CD14-positive monocyte (primary cell): ENCODE measurements around the gene TSC22D3. TPM values are rescaled to one million over a fixed set of nuclear protein-coding genes. Genes with fewer than 3 reads are reported as not detected.

Source experiments
- DNase-seq, 3 donors: peaks; one replicate each; pipeline ENCODE4 v3.0.0-alpha.2; 2011 to 2022
- H2AFZ ChIP-seq: 2 replicates; pipeline ENCODE4 v1.6.0; 2012; ENCODE audit warnings: mild to moderate bottlenecking, low read depth, low read length, inconsistent platforms; ENCODE audit not compliant: insufficient read depth, poor library complexity, severe bottlenecking
- H3K27ac ChIP-seq, 2 donors: 1 replicate in 1 of 2; 2 replicates in 1 of 2; pipeline ENCODE4 v1.5.1; 2012 to 2013; ENCODE audit warnings: low read length in 2 of 2, control low read depth in 1 of 2, inconsistent platforms in 1 of 2, low read depth in 1 of 2, mild to moderate bottlenecking in 1 of 2
- H3K27me3 ChIP-seq, 2 donors: one replicate each; pipeline versions ENCODE4 v1.6.0 to v1.6.1; 2011 to 2013; ENCODE audit warnings: low read length in 2 of 2; ENCODE audit not compliant: control insufficient read depth in 2 of 2, insufficient read depth in 2 of 2
- H3K36me3 ChIP-seq, 2 donors: replicated peaks in 1 of 2; 1 replicate in 1 of 2; 2 replicates in 1 of 2; pipeline versions ENCODE4 v1.5.1 to v1.6.1; 2012 to 2013; ENCODE audit warnings: low read length in 2 of 2, control low read depth in 1 of 2, inconsistent platforms in 1 of 2, mild to moderate bottlenecking in 1 of 2; ENCODE audit not compliant: insufficient read depth in 2 of 2, control insufficient read depth in 1 of 2
- H3K4me1 ChIP-seq, 2 donors: 1 replicate in 1 of 2; 2 replicates in 1 of 2; pipeline versions ENCODE4 v1.5.1 to v1.6.1; 2012 to 2013; ENCODE audit warnings: low read length in 2 of 2, control low read depth in 1 of 2, inconsistent platforms in 1 of 2, mild to moderate bottlenecking in 1 of 2, moderate library complexity in 1 of 2; ENCODE audit not compliant: insufficient read depth in 2 of 2, control insufficient read depth in 1 of 2
- H3K4me2 ChIP-seq: replicated peaks from 2 replicates; pipeline ENCODE3; 2012; ENCODE audit warnings: low read length, moderate library complexity, mild to moderate bottlenecking; ENCODE audit not compliant: poor library complexity, severe bottlenecking; ENCODE audit errors: extremely low read depth
- H3K4me3 ChIP-seq, 3 experiments: fragments of 200-600 bp in 1 of 3; sonication (generic) in 1 of 3; replicated peaks in 1 of 3; 1 replicate in 2 of 3; 2 replicates in 1 of 3; pipeline ENCODE4 v1.5.1; 2011 to 2013; ENCODE audit warnings: low read length in 3 of 3, mild to moderate bottlenecking in 3 of 3, control low read depth in 2 of 3, low read depth in 2 of 3, inconsistent platforms in 1 of 3, moderate library complexity in 1 of 3
- H3K79me2 ChIP-seq: 2 replicates; pipeline ENCODE4 v1.6.0; 2012; ENCODE audit warnings: mild to moderate bottlenecking, control low read depth, inconsistent platforms, low read length, moderate library complexity; ENCODE audit not compliant: insufficient read depth
- H3K9ac ChIP-seq: 2 replicates; pipeline ENCODE4 v1.6.0; 2017; ENCODE audit warnings: low read length, mild to moderate bottlenecking; ENCODE audit not compliant: insufficient read depth, poor library complexity, severe bottlenecking
- H3K9me3 ChIP-seq, 2 donors: replicated peaks in 1 of 2; 1 replicate in 1 of 2; 2 replicates in 1 of 2; pipeline versions ENCODE4 v1.5.1 to v1.6.1; 2012 to 2013; ENCODE audit warnings: low read length in 2 of 2, control low read depth in 1 of 2; ENCODE audit not compliant: control insufficient read depth in 1 of 2, insufficient read depth in 1 of 2
- H4K20me1 ChIP-seq: 2 replicates; pipeline ENCODE4 v1.6.0; 2012; ENCODE audit warnings: mild to moderate bottlenecking, low read length, control low read depth, moderate library complexity; ENCODE audit not compliant: insufficient read depth
- H3K27ac Mint-ChIP-seq, 7 donors: one replicate each; pipeline ENCODE4 v1.8.0; 2020; ENCODE audit warnings: mild to moderate bottlenecking in 7 of 7, mixed read lengths in 7 of 7, moderate library complexity in 6 of 7, inconsistent platforms in 2 of 7
- H3K27me3 Mint-ChIP-seq, 3 donors: one replicate each; pipeline ENCODE4 v1.8.0; 2021 to 2022; ENCODE audit warnings: low read depth in 3 of 3, mild to moderate bottlenecking in 3 of 3, mixed read lengths in 3 of 3, moderate library complexity in 3 of 3, inconsistent platforms in 1 of 3
- H3K36me3 Mint-ChIP-seq, 2 donors: one replicate each; pipeline ENCODE4 v1.8.0; 2020; ENCODE audit warnings: mixed read lengths in 2 of 2, inconsistent platforms in 1 of 2, mild to moderate bottlenecking in 1 of 2
- H3K4me1 Mint-ChIP-seq: one replicate; pipeline ENCODE4 v1.8.0; 2020; ENCODE audit warnings: mild to moderate bottlenecking, mixed read lengths
- H3K4me3 Mint-ChIP-seq, 2 donors: one replicate each; pipeline ENCODE4 v1.8.0; 2020; ENCODE audit warnings: mild to moderate bottlenecking in 2 of 2, mixed read lengths in 2 of 2, moderate library complexity in 1 of 2
- H3K9me3 Mint-ChIP-seq, 7 donors: one replicate each; pipeline ENCODE4 v1.8.0; 2020 to 2022; ENCODE audit warnings: mixed read lengths in 7 of 7, mild to moderate bottlenecking in 6 of 7, moderate library complexity in 6 of 7, inconsistent platforms in 2 of 7
- CTCF ChIP-seq: fragments of 200-600 bp; IDR thresholded peaks from one replicate; pipeline ENCODE4 v1.8.0; 2022; ENCODE audit warnings: antibody characterized with exemption, mild to moderate bottlenecking
- WGBS: methylation state at CpG from one replicate; pipeline ENCODE4 v1.1.5; 2013; ENCODE audit warnings: missing lambda C conversion rate; ENCODE audit not compliant: insufficient coverage; 5-methylcytosine and 5-hydroxymethylcytosine counted together
- intact Hi-C, 2 donors: fragments of 100-400 bp; cut with micrococcal nuclease; formaldehyde crosslinking; loops; one replicate each; pipeline versions ENCODE4 v1.15.0 to v1.15.1; 2023
- polyA plus RNA-seq, 3 donors: library from polyadenylated mRNA; depleted of rRNA in 1 of 3; unstranded in 2 of 3; stranded (reverse) in 1 of 3; fragments of 300-500 nt in 2 of 3; fragments of >200 nt in 1 of 3; fragmentation: Illumina TruSeq in 2 of 3; gene quantifications; 1 replicate in 2 of 3; 2 replicates in 1 of 3; pipeline ENCODE4 v1.2.3, GENCODE V29; 2012 to 2021

TSC22D3 gene
- polyA plus RNA-seq, 3 donors: 171 to 1,562 (median 326) TPM

GRCh38 chrX:107748506-107748905 lies 27.1 kb downstream of the TSC22D3 start:
- H3K27ac Mint-ChIP-seq: no peak overlapping the region
- Histone ChIP-seq H3K27me3 (no peaks in the 10 kb centered on the region), H3K9ac (no peak overlapping the region), H3K9me3 (no peaks in the 10 kb centered on the region), H3K4me3 (no peak overlapping the region), H3K36me3 (no peaks in the 10 kb centered on the region), H3K4me1 (peaks cover 9 to 10% of the 10 kb centered on the region in 2 donors), H4K20me1 (no peaks in the 10 kb centered on the region), H2AFZ (no peak overlapping the region), H3K27ac (no peak overlapping the region), H3K4me2 (no peak overlapping the region), H3K79me2 (no peaks in the 10 kb centered on the region)
- no peaks in the 10 kb centered on the region for H3K9me3 Mint-ChIP-seq
- H3K36me3 Mint-ChIP-seq: no peaks in the 10 kb centered on the region
- H3K4me3 Mint-ChIP-seq: no peak overlapping the region
- no peak for DNase-seq
- H3K4me1 Mint-ChIP-seq: peaks cover 9% of the 10 kb centered on the region
- H3K27me3 Mint-ChIP-seq: peaks cover 1 to 16% (median 4%) of the 10 kb centered on the region in 3 donors
- intact Hi-C loops: no loop called here
- WGBS: no CpG with 5 or more reads among the region's 6 CpGs
- TF ChIP-seq CTCF: no peak

- Histone ChIP-seq H3K4me1 (peaks cover under 1 to 2% of the 10 kb centered on the region in 2 donors), H3K79me2 (no peaks in the 10 kb centered on the region), H2AFZ (no peak overlapping the region), H3K4me2 (no peak overlapping the region), H3K27ac (no peak overlapping the region), H4K20me1 (no peaks in the 10 kb centered on the region), H3K27me3 (no peaks in the 10 kb centered on the region), H3K4me3 (no peak overlapping the region), H3K36me3 (no peaks in the 10 kb centered on the region), H3K9ac (no peak overlapping the region), H3K9me3 (no peaks in the 10 kb centered on the region)
- no peak for DNase-seq
- Mint-ChIP-seq H3K9me3 (no peaks in the 10 kb centered on the region), H3K36me3 (no peaks in the 10 kb centered on the region), H3K27ac (no peak overlapping the region), H3K4me3 (no peak overlapping the region), H3K27me3 (peaks cover 1 to 16% (median 6%) of the 10 kb centered on the region in 3 donors), H3K4me1 (peaks cover 1% of the 10 kb centered on the region)
- intact Hi-C loops: no loop called here
- 100% methylated on average over 2 of the region's 3 CpGs for WGBS
- TF ChIP-seq CTCF: no peak
Observed at GRCh38 chrX:107747596-107748161, 27.9 kb downstream of the TSC22D3 start.
